ENCODE data around the gene HEY2.

Gene HEY2

GRCh38 chr6:125745281-125746018, 4.0 kb upstream of the HEY2 start:
- DNase-seq: no peak

- DNase-seq: no peak
Measured at GRCh38 chr6:125746019-125746414, 3.4 kb upstream of the HEY2 start.

GRCh38 chr6:125746731-125747588, 2.5 kb upstream of the HEY2 start:
- peak; percentile 71 to 81 for DNase-seq

- peak; percentile 4 to 19 for DNase-seq
Measured at GRCh38 chr6:125747589-125748405, 1.6 kb upstream of the HEY2 start.

GRCh38 chr6:125748406-125749172, 843 bp upstream of the HEY2 start:
- peak in 1 of 2 donors; percentile 16 for DNase-seq

- DNase-seq: peak in 1 of 2 donors; percentile 10
Measured at GRCh38 chr6:125749865-125750691, 646 bp downstream of the HEY2 start.

GRCh38 chr6:125750692-125751333, 1.4 kb downstream of the HEY2 start:
- DNase-seq: no peak

- DNase-seq: no peak
Measured at GRCh38 chr6:125751334-125751916, 2.0 kb downstream of the HEY2 start.

- no peak for DNase-seq
Measured at GRCh38 chr6:125752773-125753172, 3.3 kb downstream of the HEY2 start.

GRCh38 chr6:125753218-125753936, 3.9 kb downstream of the HEY2 start:
- peak in 1 of 2 donors; percentile 61 for DNase-seq

- no peak for DNase-seq
Measured at GRCh38 chr6:125753937-125754259, 4.5 kb downstream of the HEY2 start.

GRCh38 chr6:125754566-125754965, 5.1 kb downstream of the HEY2 start:
- DNase-seq: no peak

GRCh38 chr6:125759184-125759902, 9.9 kb downstream of the HEY2 start:
- no peak for DNase-seq

- no peak for DNase-seq
Measured at GRCh38 chr6:125759959-125760457, 10.6 kb downstream of the HEY2 start.

- DNase-seq: no peak
Measured at GRCh38 chr6:125764121-125764671, 14.8 kb downstream of the HEY2 start.

GRCh38 chr6:125765944-125766343, 16.5 kb downstream of the HEY2 start:
- no peak for DNase-seq

GRCh38 chr6:125766641-125767040, 17.2 kb downstream of the HEY2 start:
- no peak for DNase-seq

- DNase-seq: no peak
Measured at GRCh38 chr6:125769147-125769783, 19.8 kb downstream of the HEY2 start.
